Right atrium auricular region (tissue), 2 donors: ENCODE measurements around the gene STK32B. TPM values are rescaled to one million over a fixed set of nuclear protein-coding genes. Genes with fewer than 3 reads are reported as not detected.

Source experiments
- DNase-seq: peaks from one replicate; pipeline ENCODE4 v3.0.0-alpha.2; 2019; ENCODE audit warnings: low spot score
- H3K27ac ChIP-seq, 2 donors: fragments of 200-600 bp; sonication (generic); 1 replicate in 1 of 2; 2 replicates in 1 of 2; pipeline ENCODE4 v1.5.1; 2016 to 2019
- H3K27me3 ChIP-seq, 2 donors: fragments of 200-600 bp; sonication (generic); one replicate each; pipeline versions ENCODE4 v1.5.1 to v1.6.0; 2017 to 2019
- H3K36me3 ChIP-seq: fragments of 200-600 bp; sonication (generic); one replicate; pipeline ENCODE4 v1.5.1; 2016
- H3K4me1 ChIP-seq, 2 donors: fragments of 200-600 bp; sonication (generic); one replicate each; pipeline versions ENCODE4 v1.5.1 to v1.6.0; 2017 to 2019
- H3K4me3 ChIP-seq, 2 donors: fragments of 200-600 bp; sonication (generic); 1 replicate in 1 of 2; 2 replicates in 1 of 2; pipeline ENCODE4 v1.5.1; 2017 to 2019; ENCODE audit warnings: mild to moderate bottlenecking in 1 of 2, moderate library complexity in 1 of 2
- H3K9me3 ChIP-seq, 2 donors: fragments of 200-600 bp; sonication (generic); one replicate each; pipeline ENCODE4 v1.5.1; 2019
- CTCF ChIP-seq, 2 donors: fragments of 200-600 bp; sonication (generic); IDR thresholded peaks; one replicate each; pipeline ENCODE4 v1.5.1; 2019; ENCODE audit warnings: antibody characterized with exemption in 2 of 2
- total RNA-seq, 2 donors: library from RNA; depleted of rRNA; stranded (reverse); fragments of >200 nt; gene quantifications; one replicate each; pipeline ENCODE4 v1.1.0, GENCODE V29; 2016

STK32B gene
- total RNA-seq, 2 donors from 2014 or later = 0.31 to 0.59 TPM

DNA sequence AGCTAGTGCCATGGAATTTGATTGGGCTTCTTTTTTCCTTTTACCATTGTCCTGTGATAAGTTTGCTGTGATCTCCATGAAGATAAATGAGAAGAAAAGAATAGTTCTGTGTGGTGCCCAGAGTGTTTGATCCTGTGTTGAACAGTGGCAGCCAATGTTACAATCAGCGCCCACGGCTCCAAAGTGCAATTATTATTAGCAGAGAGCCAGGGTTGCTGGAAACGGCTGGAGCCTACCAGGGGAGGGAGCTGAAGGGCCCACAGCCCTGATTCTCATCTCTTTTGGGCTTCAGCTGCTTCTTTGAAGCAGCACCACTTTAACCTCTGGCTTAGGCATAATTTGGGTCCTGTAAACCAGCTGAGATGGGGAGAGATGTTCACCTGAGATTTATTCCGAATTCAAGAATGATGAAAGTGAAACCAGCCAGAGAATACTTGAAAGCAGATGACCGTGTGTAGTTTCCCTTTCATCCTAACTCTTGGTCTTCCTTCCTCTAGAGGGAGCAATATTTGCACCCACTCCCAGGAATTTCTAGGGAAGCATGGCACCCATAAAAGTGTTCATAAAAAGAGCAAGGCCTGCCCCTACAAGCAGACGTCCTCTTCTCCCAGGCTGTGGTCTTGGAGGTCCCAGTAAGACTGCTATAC is 358.8 kb downstream of the STK32B start:
- no peak for DNase-seq
- Histone ChIP-seq H3K4me1 (no peaks in the 10 kb centered on the region), H3K9me3 (no peaks in the 10 kb centered on the region), H3K27me3 (no peaks in the 10 kb centered on the region), H3K4me3 (no peak overlapping the region), H3K36me3 (no peaks in the 10 kb centered on the region), H3K27ac (no peak overlapping the region)
- no peak for TF ChIP-seq CTCF (IDR thresholded peaks at IDR 0.05)

- H3K4me3 ChIP-seq = no peak overlapping the region
- TF ChIP-seq CTCF (IDR thresholded peaks at IDR 0.05) = no peak
- no peaks in the 10 kb centered on the region for H3K27me3 ChIP-seq
- DNase-seq = no peak
- no peak overlapping the region for H3K27ac ChIP-seq
- H3K4me1 ChIP-seq = no peaks in the 10 kb centered on the region
- peaks cover 0 to 7% of the 10 kb centered on the region in 2 donors for H3K9me3 ChIP-seq
- H3K36me3 ChIP-seq = no peaks in the 10 kb centered on the region
Observed at GRCh38 chr4:5412296-5412695, 361.0 kb downstream of the STK32B start.

GRCh38 chr4:5412751-5413150 is 361.5 kb downstream of the STK32B start:
- no peaks in the 10 kb centered on the region for H3K4me1 ChIP-seq
- TF ChIP-seq CTCF (IDR thresholded peaks at IDR 0.05) = no peak
- no peaks in the 10 kb centered on the region for H3K27me3 ChIP-seq
- H3K9me3 ChIP-seq = peaks cover 0 to 12% of the 10 kb centered on the region in 2 donors
- no peaks in the 10 kb centered on the region for H3K36me3 ChIP-seq
- H3K27ac ChIP-seq = no peak overlapping the region
- DNase-seq = no peak
- H3K4me3 ChIP-seq = no peak overlapping the region

DNA sequence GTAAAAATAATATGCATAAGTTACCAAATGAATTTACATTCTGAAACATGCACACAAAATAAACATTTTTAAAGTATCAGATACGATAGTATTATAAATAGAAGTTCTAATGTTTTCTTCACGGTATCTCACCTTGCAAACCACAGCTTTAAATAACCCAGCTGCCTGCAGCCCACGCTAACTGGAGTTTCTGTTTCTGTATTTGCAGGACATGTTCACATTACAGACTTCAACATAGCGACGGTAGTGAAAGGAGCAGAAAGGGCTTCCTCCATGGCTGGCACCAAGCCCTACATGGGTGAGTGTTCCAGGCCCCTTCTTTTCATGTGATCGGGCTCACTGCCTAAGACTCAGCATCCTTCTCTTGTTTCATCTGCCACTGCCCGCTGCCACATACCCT is 365.4 kb downstream of the STK32B start:
- H3K4me1 ChIP-seq = no peaks in the 10 kb centered on the region
- no peak overlapping the region for H3K27ac ChIP-seq
- no peaks in the 10 kb centered on the region for H3K27me3 ChIP-seq
- TF ChIP-seq CTCF (IDR thresholded peaks at IDR 0.05) = no peak
- no peaks in the 10 kb centered on the region for H3K36me3 ChIP-seq
- DNase-seq = no peak
- peaks cover 0 to 15% of the 10 kb centered on the region in 2 donors for H3K9me3 ChIP-seq
- no peak overlapping the region for H3K4me3 ChIP-seq

DNA sequence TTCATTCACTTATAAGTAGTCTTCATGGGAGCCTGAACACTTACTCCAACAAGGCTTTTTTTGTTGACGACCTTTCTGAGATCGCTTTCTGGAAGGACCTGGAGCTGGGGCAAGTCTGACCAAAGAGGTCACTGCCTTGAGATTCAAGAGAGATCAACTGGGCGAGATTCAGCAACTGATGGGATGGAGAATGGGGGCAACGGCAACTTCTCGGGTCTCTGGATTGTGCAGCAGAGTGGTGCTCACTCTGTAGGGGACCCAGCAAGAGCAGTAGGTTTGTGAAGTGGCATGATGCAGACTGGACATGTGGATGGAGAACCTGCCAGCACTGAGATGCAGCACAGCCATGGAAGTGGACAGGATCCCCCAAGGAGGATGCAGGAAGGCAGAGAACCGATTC is 369.0 kb downstream of the STK32B start:
- no peaks in the 10 kb centered on the region for H3K27me3 ChIP-seq
- no peak overlapping the region for H3K27ac ChIP-seq
- no peak overlapping the region for H3K4me3 ChIP-seq
- DNase-seq = no peak
- no peak for TF ChIP-seq CTCF (IDR thresholded peaks at IDR 0.05)
- no peaks in the 10 kb centered on the region for H3K36me3 ChIP-seq
- peaks cover 0 to 15% of the 10 kb centered on the region in 2 donors for H3K9me3 ChIP-seq
- no peaks in the 10 kb centered on the region for H3K4me1 ChIP-seq

DNA sequence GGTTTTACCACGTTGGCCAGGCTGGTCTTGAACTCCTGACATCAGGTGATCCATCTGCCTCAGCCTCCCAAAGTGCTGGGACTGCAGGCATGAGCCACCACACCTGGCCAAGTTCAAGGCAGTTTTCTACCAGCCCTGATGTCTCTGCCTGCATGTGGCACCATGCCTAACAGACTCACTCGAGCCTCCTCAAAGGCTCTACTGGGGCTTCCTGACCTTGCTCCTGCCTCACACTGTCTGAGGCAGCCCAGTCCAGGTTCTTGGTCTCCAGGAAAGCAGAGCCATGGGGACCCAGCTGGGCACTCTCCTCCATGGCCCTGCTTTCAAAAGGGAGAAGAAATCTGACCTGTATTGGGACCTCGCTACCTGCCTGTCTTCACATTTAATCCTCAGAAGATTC is 370.1 kb downstream of the STK32B start:
- no peak for DNase-seq
- Histone ChIP-seq H3K4me1 (no peaks in the 10 kb centered on the region), H3K27ac (no peak overlapping the region), H3K27me3 (no peaks in the 10 kb centered on the region), H3K36me3 (no peaks in the 10 kb centered on the region), H3K4me3 (no peak overlapping the region), H3K9me3 (peaks cover 0 to 15% of the 10 kb centered on the region in 2 donors)
- no peak for TF ChIP-seq CTCF (IDR thresholded peaks at IDR 0.05)
